Dendritic cell treated with granulocyte-macrophage colony-stimulating factor and Interleukin-4, amounts not matched to agents 40 ng/mL and 50 ng/mL, for 4 days (primary cell): ENCODE measurements around the gene PLXND1.

Source experiments
- H3K27ac Mint-ChIP-seq: one replicate; pipeline ENCODE4 v1.8.0; 2022; ENCODE audit warnings: mild to moderate bottlenecking, mixed read lengths
- H3K27me3 Mint-ChIP-seq: one replicate; pipeline ENCODE4 v1.8.0; 2022; ENCODE audit warnings: mild to moderate bottlenecking, mixed read lengths
- H3K36me3 Mint-ChIP-seq: one replicate; pipeline ENCODE4 v1.8.0; 2022; ENCODE audit warnings: low read depth, mixed read lengths
- H3K4me1 Mint-ChIP-seq: one replicate; pipeline ENCODE4 v1.8.0; 2022; ENCODE audit warnings: low read depth, mixed read lengths
- H3K4me3 Mint-ChIP-seq: one replicate; pipeline ENCODE4 v1.8.0; 2022; ENCODE audit warnings: mild to moderate bottlenecking, moderate library complexity, mixed read lengths
- H3K9me3 Mint-ChIP-seq: one replicate; pipeline ENCODE4 v1.8.0; 2022; ENCODE audit warnings: mixed read lengths
- intact Hi-C: fragments of 100-400 bp; cut with micrococcal nuclease; formaldehyde crosslinking; loops from one replicate; pipeline ENCODE4 v1.15.0; 2022

Gene PLXND1

GRCh38 chr3:129623447-129624118 lies 17.1 kb upstream of the PLXND1 start:
- H3K4me1 Mint-ChIP-seq, result peaks cover 89% of the 10 kb centered on the region
- H3K27ac Mint-ChIP-seq, result peak overlapping the region; percentile 95
- H3K9me3 Mint-ChIP-seq, result no peaks in the 10 kb centered on the region
- H3K4me3 Mint-ChIP-seq, result no peak overlapping the region
- peaks cover 9% of the 10 kb centered on the region for H3K36me3 Mint-ChIP-seq
- H3K27me3 Mint-ChIP-seq, result no peaks in the 10 kb centered on the region
- intact Hi-C loops, result no loop called here

- intact Hi-C loops, result no loop called here
- Mint-ChIP-seq H3K36me3 (peaks cover 9% of the 10 kb centered on the region), H3K27me3 (no peaks in the 10 kb centered on the region), H3K9me3 (no peaks in the 10 kb centered on the region), H3K4me1 (peaks cover 91% of the 10 kb centered on the region), H3K4me3 (no peak overlapping the region), H3K27ac (peak overlapping the region; percentile 95)
Observed at GRCh38 chr3:129622933-129623332, 16.5 kb upstream of the PLXND1 start.

- Mint-ChIP-seq H3K27me3 (no peaks in the 10 kb centered on the region), H3K36me3 (peaks cover 4% of the 10 kb centered on the region), H3K27ac (peak overlapping the region; percentile 95), H3K4me3 (no peak overlapping the region), H3K4me1 (peaks cover 91% of the 10 kb centered on the region), H3K9me3 (no peaks in the 10 kb centered on the region)
- intact Hi-C loops, result no loop called here
Observed at GRCh38 chr3:129622226-129622874, 15.9 kb upstream of the PLXND1 start.

- intact Hi-C loops, result no loop called here
- Mint-ChIP-seq H3K9me3 (no peaks in the 10 kb centered on the region), H3K27ac (peak overlapping the region; percentile 95), H3K4me1 (peaks cover 93% of the 10 kb centered on the region), H3K4me3 (no peak overlapping the region), H3K36me3 (no peaks in the 10 kb centered on the region), H3K27me3 (no peaks in the 10 kb centered on the region)
Observed at GRCh38 chr3:129621626-129622225, 15.2 kb upstream of the PLXND1 start.

GRCh38 chr3:129620828-129621559 lies 14.5 kb upstream of the PLXND1 start:
- Mint-ChIP-seq H3K4me1 (peaks cover 95% of the 10 kb centered on the region), H3K36me3 (no peaks in the 10 kb centered on the region), H3K27ac (peak overlapping the region; percentile 95), H3K4me3 (no peak overlapping the region), H3K9me3 (no peaks in the 10 kb centered on the region), H3K27me3 (no peaks in the 10 kb centered on the region)
- intact Hi-C loops, result no loop called here

GRCh38 chr3:129619726-129620162 lies 13.3 kb upstream of the PLXND1 start:
- H3K27ac Mint-ChIP-seq, result peak overlapping the region; percentile 90
- H3K4me1 Mint-ChIP-seq, result peaks cover 95% of the 10 kb centered on the region
- H3K36me3 Mint-ChIP-seq, result no peaks in the 10 kb centered on the region
- no peaks in the 10 kb centered on the region for H3K27me3 Mint-ChIP-seq
- no peaks in the 10 kb centered on the region for H3K9me3 Mint-ChIP-seq
- no peak overlapping the region for H3K4me3 Mint-ChIP-seq
- intact Hi-C loops, result loop anchor here (5.0 kb wide), 1 partner anchor 42 kb away; no protein-coding TSS in a partner anchor

- intact Hi-C loops, result loop anchor here (5.0 kb wide), 1 partner anchor 42 kb away; no protein-coding TSS in a partner anchor
- no peaks in the 10 kb centered on the region for H3K27me3 Mint-ChIP-seq
- peaks cover 95% of the 10 kb centered on the region for H3K4me1 Mint-ChIP-seq
- peak overlapping the region; percentile 90 for H3K27ac Mint-ChIP-seq
- H3K36me3 Mint-ChIP-seq, result no peaks in the 10 kb centered on the region
- H3K9me3 Mint-ChIP-seq, result no peaks in the 10 kb centered on the region
- peak overlapping the region; percentile 60 for H3K4me3 Mint-ChIP-seq
Observed at GRCh38 chr3:129618901-129619671, 12.6 kb upstream of the PLXND1 start.

- peaks cover 91% of the 10 kb centered on the region for H3K4me1 Mint-ChIP-seq
- H3K9me3 Mint-ChIP-seq, result no peaks in the 10 kb centered on the region
- peak overlapping the region; percentile 90 for H3K27ac Mint-ChIP-seq
- peak overlapping the region; percentile 60 for H3K4me3 Mint-ChIP-seq
- no peaks in the 10 kb centered on the region for H3K36me3 Mint-ChIP-seq
- intact Hi-C loops, result loop anchor here (5.0 kb wide), 1 partner anchor 41 kb away; no protein-coding TSS in a partner anchor
- no peaks in the 10 kb centered on the region for H3K27me3 Mint-ChIP-seq
Observed at GRCh38 chr3:129618186-129618820, 11.8 kb upstream of the PLXND1 start.

- intact Hi-C loops, result loop anchor here (5.0 kb wide), 1 partner anchor 40 kb away; no protein-coding TSS in a partner anchor
- Mint-ChIP-seq H3K4me1 (peaks cover 91% of the 10 kb centered on the region), H3K4me3 (no peak overlapping the region), H3K27me3 (no peaks in the 10 kb centered on the region), H3K27ac (peak overlapping the region; percentile 90), H3K9me3 (no peaks in the 10 kb centered on the region), H3K36me3 (no peaks in the 10 kb centered on the region)
Observed at GRCh38 chr3:129617381-129618185, 11.1 kb upstream of the PLXND1 start.

GRCh38 chr3:129616713-129617112 lies 10.2 kb upstream of the PLXND1 start:
- intact Hi-C loops, result loop anchor here (5.0 kb wide), 1 partner anchor 39 kb away; no protein-coding TSS in a partner anchor
- Mint-ChIP-seq H3K4me3 (no peak overlapping the region), H3K27me3 (peaks cover under 1% of the 10 kb centered on the region), H3K9me3 (no peaks in the 10 kb centered on the region), H3K36me3 (no peaks in the 10 kb centered on the region), H3K4me1 (peaks cover 91% of the 10 kb centered on the region), H3K27ac (peak overlapping the region; percentile 90)

- H3K27ac Mint-ChIP-seq, result peak overlapping the region; percentile 90
- peaks cover 4% of the 10 kb centered on the region for H3K27me3 Mint-ChIP-seq
- intact Hi-C loops, result loop anchor here (5.0 kb wide), 1 partner anchor 39 kb away; no protein-coding TSS in a partner anchor
- H3K4me1 Mint-ChIP-seq, result peaks cover 91% of the 10 kb centered on the region
- peak overlapping the region; percentile 45 for H3K4me3 Mint-ChIP-seq
- H3K9me3 Mint-ChIP-seq, result no peaks in the 10 kb centered on the region
- no peaks in the 10 kb centered on the region for H3K36me3 Mint-ChIP-seq
Observed at GRCh38 chr3:129616291-129616690, 9.8 kb upstream of the PLXND1 start.

- Mint-ChIP-seq H3K36me3 (no peaks in the 10 kb centered on the region), H3K27me3 (peaks cover 4% of the 10 kb centered on the region), H3K27ac (peak overlapping the region; percentile 90), H3K9me3 (no peaks in the 10 kb centered on the region), H3K4me1 (peaks cover 92% of the 10 kb centered on the region), H3K4me3 (peak overlapping the region; percentile 45)
- intact Hi-C loops, result loop anchor here (5.0 kb wide), 1 partner anchor 39 kb away; no protein-coding TSS in a partner anchor
Observed at GRCh38 chr3:129615751-129616281, 9.3 kb upstream of the PLXND1 start.
